H1 (cell line): ENCODE measurements around the gene BATF3.

Experiments
- EP300 ChIP-seq, 2 experiments: IDR thresholded peaks; 1 replicate in 1 of 2; 2 replicates in 1 of 2; pipeline ENCODE4 v1.6.1; 2011 to 2012; ENCODE audit warnings: low read depth in 2 of 2, low read length in 2 of 2, mild to moderate bottlenecking in 2 of 2, borderline replicate concordance in 1 of 2, inconsistent platforms in 1 of 2, moderate library complexity in 1 of 2
- MAX ChIP-seq: IDR thresholded peaks from 2 replicates; pipeline ENCODE4 v1.6.1; 2012; ENCODE audit warnings: inconsistent platforms
- POLR2AphosphoS5 ChIP-seq: IDR thresholded peaks from 2 replicates; pipeline ENCODE4 v1.6.1; 2011; ENCODE audit warnings: low read depth, low read length
- SP2 ChIP-seq: IDR thresholded peaks from 2 replicates; pipeline ENCODE4 v1.6.1; 2012; ENCODE audit warnings: mild to moderate bottlenecking, low read length, inconsistent platforms

GRCh38 chr1:212722270-212722957, 22.8 kb upstream of the BATF3 start:
- no peak for TF ChIP-seq SP2
- TF ChIP-seq EP300 (IDR thresholded peaks at IDR 0.05; ENCODE audit: borderline replicate concordance in 1 of 2, low read depth in 2 of 2, low read length in 2 of 2), result no peak
- no peak for TF ChIP-seq POLR2AphosphoS5
- TF ChIP-seq MAX, result no peak
